GM15510 (cell line): ENCODE measurements around the gene EBI3.

Experiments used
- POLR2A ChIP-seq: IDR thresholded peaks from 3 replicates; pipeline ENCODE4 v1.6.1; 2011; ENCODE audit warnings: borderline replicate concordance; ENCODE audit not compliant: insufficient read length; ENCODE audit errors: extremely low read depth

Gene EBI3

GRCh38 chr19:4197228-4197624 is 32.1 kb upstream of the EBI3 start:
- TF ChIP-seq POLR2A = no peak

- TF ChIP-seq POLR2A = no peak
Observed at GRCh38 chr19:4197625-4198466, 31.5 kb upstream of the EBI3 start.

GRCh38 chr19:4198467-4199126 is 30.7 kb upstream of the EBI3 start:
- no peak for TF ChIP-seq POLR2A

GRCh38 chr19:4199699-4200293 is 29.5 kb upstream of the EBI3 start:
- TF ChIP-seq POLR2A = no peak

GRCh38 chr19:4200940-4201542 is 28.3 kb upstream of the EBI3 start:
- TF ChIP-seq POLR2A = no peak

- TF ChIP-seq POLR2A = no peak
Observed at GRCh38 chr19:4201798-4202197, 27.5 kb upstream of the EBI3 start.

- TF ChIP-seq POLR2A = no peak
Observed at GRCh38 chr19:4206818-4207484, 22.4 kb upstream of the EBI3 start.

- TF ChIP-seq POLR2A = no peak
Observed at GRCh38 chr19:4208385-4209094, 20.8 kb upstream of the EBI3 start.

- no peak for TF ChIP-seq POLR2A
Observed at GRCh38 chr19:4210166-4210731, 19.1 kb upstream of the EBI3 start.

GRCh38 chr19:4213116-4213515 is 16.2 kb upstream of the EBI3 start:
- TF ChIP-seq POLR2A = no peak

GRCh38 chr19:4215807-4216206 is 13.5 kb upstream of the EBI3 start:
- no peak for TF ChIP-seq POLR2A

- TF ChIP-seq POLR2A = no peak
Observed at GRCh38 chr19:4216846-4217245, 12.5 kb upstream of the EBI3 start.

- TF ChIP-seq POLR2A = no peak
Observed at GRCh38 chr19:4217429-4218264, 11.7 kb upstream of the EBI3 start.

- TF ChIP-seq POLR2A = no peak
Observed at GRCh38 chr19:4220188-4220587, 9.1 kb upstream of the EBI3 start.

GRCh38 chr19:4224470-4224869 is 4.9 kb upstream of the EBI3 start:
- no peak for TF ChIP-seq POLR2A
